ENCODE results near the gene SCD5. TPM values are rescaled to one million over a fixed set of nuclear protein-coding genes. Genes with fewer than 3 reads are reported as not detected.

SCD5 gene
- total and polyA plus RNA-seq, 3 experiments from 2014 or later: 2.6 to 6.3 (median 6.2) TPM

GRCh38 chr4:82705928-82706300 lies 92.7 kb downstream of the SCD5 start:
- Histone ChIP-seq H3K27ac (ENCODE audit: low read depth, low read length) (no peak overlapping the region), H3K9me3 (ENCODE audit: low read length) (no peaks in the 10 kb centered on the region), H3K36me3 (ENCODE audit: insufficient read depth, low read length) (no peaks in the 10 kb centered on the region), H3K4me3 (ENCODE audit: low read length) (no peak overlapping the region), H3K27me3 (ENCODE audit: insufficient read depth, low read length, poor library complexity, severe bottlenecking) (no peaks in the 10 kb centered on the region), H3K4me1 (ENCODE audit: insufficient read depth, low read length) (no peaks in the 10 kb centered on the region)
- ChIA-PET CTCF (interaction anchor here (1.0 kb wide), 1 partner anchor 10 kb away, joined by 3 read pairs; no protein-coding TSS in a partner anchor), POLR2A (no interaction called here)
- Mint-ChIP-seq H3K4me3 (no peak overlapping the region), H3K36me3 (peaks cover 7 to 14% (median 7%) of the 10 kb centered on the region in 3 donors), H3K9me3 (peaks cover 0 to 1% (median 0%) of the 10 kb centered on the region in 5 donors), H3K27me3 (no peaks in the 10 kb centered on the region), H3K4me1 (peaks cover 0 to 9% (median 0%) of the 10 kb centered on the region in 3 donors), H3K27ac (no peak overlapping the region)
- DNase-seq: no peak

GRCh38 chr4:82705169-82705927 lies 93.2 kb downstream of the SCD5 start:
- H3K36me3 Mint-ChIP-seq: peaks cover 7 to 16% (median 7%) of the 10 kb centered on the region in 3 donors
- no peak for DNase-seq
- no peak overlapping the region for H3K27ac ChIP-seq (ENCODE audit: low read depth, low read length)
- H3K27ac Mint-ChIP-seq: no peak overlapping the region
- POLR2A ChIA-PET: no interaction called here
- H3K9me3 Mint-ChIP-seq: peaks cover 0 to 1% (median 0%) of the 10 kb centered on the region in 5 donors
- no peaks in the 10 kb centered on the region for H3K9me3 ChIP-seq (ENCODE audit: low read length)
- no peaks in the 10 kb centered on the region for H3K36me3 ChIP-seq (ENCODE audit: insufficient read depth, low read length)
- peaks cover 0 to 9% (median 0%) of the 10 kb centered on the region in 3 donors for H3K4me1 Mint-ChIP-seq
- no peak overlapping the region for H3K4me3 Mint-ChIP-seq
- H3K4me1 ChIP-seq (ENCODE audit: insufficient read depth, low read length): no peaks in the 10 kb centered on the region
- CTCF ChIA-PET: no interaction called here
- H3K27me3 ChIP-seq (ENCODE audit: insufficient read depth, low read length, poor library complexity, severe bottlenecking): no peaks in the 10 kb centered on the region
- H3K27me3 Mint-ChIP-seq: no peaks in the 10 kb centered on the region
- H3K4me3 ChIP-seq (ENCODE audit: low read length): no peak overlapping the region

- Histone ChIP-seq H3K36me3 (ENCODE audit: insufficient read depth, low read length) (no peaks in the 10 kb centered on the region), H3K4me1 (ENCODE audit: insufficient read depth, low read length) (no peaks in the 10 kb centered on the region), H3K27me3 (ENCODE audit: insufficient read depth, low read length, poor library complexity, severe bottlenecking) (no peaks in the 10 kb centered on the region), H3K9me3 (ENCODE audit: low read length) (no peaks in the 10 kb centered on the region), H3K27ac (ENCODE audit: low read depth, low read length) (no peak overlapping the region), H3K4me3 (ENCODE audit: low read length) (no peak overlapping the region)
- Mint-ChIP-seq H3K36me3 (peaks cover 7 to 15% (median 9%) of the 10 kb centered on the region in 3 donors), H3K4me1 (peaks cover 0 to 2% (median 0%) of the 10 kb centered on the region in 3 donors), H3K4me3 (no peak overlapping the region), H3K27ac (no peak overlapping the region), H3K9me3 (peaks cover 0 to 1% (median 0%) of the 10 kb centered on the region in 5 donors), H3K27me3 (no peaks in the 10 kb centered on the region)
- ChIA-PET CTCF (no interaction called here), POLR2A (no interaction called here)
- no peak for DNase-seq
Observed at GRCh38 chr4:82704156-82704555, 94.4 kb downstream of the SCD5 start.

GRCh38 chr4:82698412-82698811 lies 100.2 kb downstream of the SCD5 start:
- no peak overlapping the region for H3K27ac ChIP-seq (ENCODE audit: low read depth, low read length)
- H3K4me1 Mint-ChIP-seq: no peaks in the 10 kb centered on the region
- POLR2A ChIA-PET: no interaction called here

GRCh38 chr4:82697561-82697960 lies 101.0 kb downstream of the SCD5 start:
- H3K4me1 ChIP-seq (ENCODE audit: insufficient read depth, low read length): no peaks in the 10 kb centered on the region
- H3K27ac ChIP-seq (ENCODE audit: low read depth, low read length): no peak overlapping the region
- Mint-ChIP-seq H3K36me3 (peaks cover 5 to 18% (median 9%) of the 10 kb centered on the region in 3 donors), H3K27ac (peak overlapping the region in 1 of 8 donors; percentile 17), H3K4me3 (no peak overlapping the region), H3K9me3 (no peaks in the 10 kb centered on the region), H3K27me3 (no peaks in the 10 kb centered on the region), H3K4me1 (no peaks in the 10 kb centered on the region)
- no peaks in the 10 kb centered on the region for H3K27me3 ChIP-seq (ENCODE audit: insufficient read depth, low read length, poor library complexity, severe bottlenecking)
- POLR2A ChIA-PET: no interaction called here
- H3K9me3 ChIP-seq (ENCODE audit: low read length): no peaks in the 10 kb centered on the region
- CTCF ChIA-PET: no interaction called here
- DNase-seq: no peak
- H3K36me3 ChIP-seq (ENCODE audit: insufficient read depth, low read length): no peaks in the 10 kb centered on the region
- H3K4me3 ChIP-seq (ENCODE audit: low read length): no peak overlapping the region

More at GRCh38 chr4:82698412-82698811, 100.2 kb downstream of the SCD5 start:
- Histone ChIP-seq H3K36me3 (ENCODE audit: insufficient read depth, low read length) (no peaks in the 10 kb centered on the region), H3K9me3 (ENCODE audit: low read length) (no peaks in the 10 kb centered on the region), H3K4me3 (ENCODE audit: low read length) (no peak overlapping the region), H3K4me1 (ENCODE audit: insufficient read depth, low read length) (no peaks in the 10 kb centered on the region), H3K27me3 (ENCODE audit: insufficient read depth, low read length, poor library complexity, severe bottlenecking) (no peaks in the 10 kb centered on the region)
- CTCF ChIA-PET: no interaction called here
- no peak for DNase-seq
- Mint-ChIP-seq H3K27me3 (no peaks in the 10 kb centered on the region), H3K9me3 (no peaks in the 10 kb centered on the region), H3K36me3 (peaks cover 5 to 18% (median 9%) of the 10 kb centered on the region in 3 donors), H3K4me3 (no peak overlapping the region), H3K27ac (no peak overlapping the region)

- H3K27ac ChIP-seq (ENCODE audit: low read depth, low read length): no peak overlapping the region
- no peaks in the 10 kb centered on the region for H3K27me3 ChIP-seq (ENCODE audit: insufficient read depth, low read length, poor library complexity, severe bottlenecking)
- no peaks in the 10 kb centered on the region for H3K9me3 ChIP-seq (ENCODE audit: low read length)
- no peaks in the 10 kb centered on the region for H3K36me3 ChIP-seq (ENCODE audit: insufficient read depth, low read length)
- DNase-seq: no peak
- H3K4me1 Mint-ChIP-seq: no peaks in the 10 kb centered on the region
- peak overlapping the region in 1 of 8 donors; percentile 29 for H3K27ac Mint-ChIP-seq
- no peaks in the 10 kb centered on the region for H3K9me3 Mint-ChIP-seq
- ChIA-PET POLR2A (no interaction called here), CTCF (interaction anchor here (1.2 kb wide), 1 partner anchor 10 kb away, joined by 3 read pairs; no protein-coding TSS in a partner anchor)
- H3K36me3 Mint-ChIP-seq: peaks cover 5 to 12% (median 6%) of the 10 kb centered on the region in 3 donors
- H3K4me3 Mint-ChIP-seq: no peak overlapping the region
- H3K4me3 ChIP-seq (ENCODE audit: low read length): no peak overlapping the region
- no peaks in the 10 kb centered on the region for H3K4me1 ChIP-seq (ENCODE audit: insufficient read depth, low read length)
- H3K27me3 Mint-ChIP-seq: no peaks in the 10 kb centered on the region
Observed at GRCh38 chr4:82696117-82696860, 102.3 kb downstream of the SCD5 start.

DNA sequence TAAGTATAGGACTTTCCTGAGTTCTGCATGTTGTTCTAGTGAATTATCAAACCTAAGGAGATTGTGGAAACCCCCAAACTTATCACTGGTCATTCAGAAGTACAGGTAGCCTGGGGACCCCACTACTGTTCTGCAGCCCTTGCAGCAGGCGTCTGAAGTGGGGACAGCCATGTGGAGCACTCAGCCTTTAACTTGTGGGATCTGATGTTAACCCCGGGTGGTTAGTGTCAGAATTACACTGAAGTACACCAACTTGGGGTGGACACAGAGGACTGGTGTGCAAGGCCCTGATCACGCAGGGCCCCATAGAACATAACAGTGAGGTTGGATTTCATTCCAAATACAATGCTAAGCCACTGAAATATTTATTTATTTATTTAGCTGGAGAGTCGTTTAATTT lies 103.7 kb downstream of the SCD5 start:
- no peaks in the 10 kb centered on the region for H3K9me3 Mint-ChIP-seq
- H3K27ac Mint-ChIP-seq: no peak overlapping the region
- H3K4me1 Mint-ChIP-seq: no peaks in the 10 kb centered on the region
- no peaks in the 10 kb centered on the region for H3K9me3 ChIP-seq (ENCODE audit: low read length)
- no peaks in the 10 kb centered on the region for H3K27me3 ChIP-seq (ENCODE audit: insufficient read depth, low read length, poor library complexity, severe bottlenecking)
- H3K36me3 Mint-ChIP-seq: peaks cover 4 to 8% (median 5%) of the 10 kb centered on the region in 3 donors
- no peak overlapping the region for H3K4me3 ChIP-seq (ENCODE audit: low read length)
- peaks cover 0 to 3% of the 10 kb centered on the region in 2 donors for H3K27me3 Mint-ChIP-seq
- no peak overlapping the region for H3K27ac ChIP-seq (ENCODE audit: low read depth, low read length)
- no peaks in the 10 kb centered on the region for H3K4me1 ChIP-seq (ENCODE audit: insufficient read depth, low read length)
- DNase-seq: no peak
- CTCF ChIA-PET: interaction anchor here (0.9 kb wide), 1 partner anchor 9 kb away, joined by 3 read pairs; no protein-coding TSS in a partner anchor
- POLR2A ChIA-PET: no interaction called here
- no peaks in the 10 kb centered on the region for H3K36me3 ChIP-seq (ENCODE audit: insufficient read depth, low read length)
- no peak overlapping the region for H3K4me3 Mint-ChIP-seq

GRCh38 chr4:82694046-82694445 lies 104.5 kb downstream of the SCD5 start:
- H3K36me3 Mint-ChIP-seq: peaks cover 4 to 8% (median 5%) of the 10 kb centered on the region in 3 donors
- no peak overlapping the region for H3K4me3 ChIP-seq (ENCODE audit: low read length)
- H3K27ac ChIP-seq (ENCODE audit: low read depth, low read length): no peak overlapping the region
- no peak for DNase-seq
- no peak overlapping the region for H3K27ac Mint-ChIP-seq
- H3K36me3 ChIP-seq (ENCODE audit: insufficient read depth, low read length): no peaks in the 10 kb centered on the region
- H3K4me1 Mint-ChIP-seq: no peaks in the 10 kb centered on the region
- no peak overlapping the region for H3K4me3 Mint-ChIP-seq
- no peaks in the 10 kb centered on the region for H3K9me3 ChIP-seq (ENCODE audit: low read length)
- H3K27me3 Mint-ChIP-seq: peaks cover 0 to 3% of the 10 kb centered on the region in 2 donors
- no peaks in the 10 kb centered on the region for H3K9me3 Mint-ChIP-seq
- ChIA-PET POLR2A (no interaction called here), CTCF (no interaction called here)
- no peaks in the 10 kb centered on the region for H3K4me1 ChIP-seq (ENCODE audit: insufficient read depth, low read length)
- H3K27me3 ChIP-seq (ENCODE audit: insufficient read depth, low read length, poor library complexity, severe bottlenecking): no peaks in the 10 kb centered on the region

All from CD8-positive, alpha-beta memory T cell (primary cell).